GM18870 (cell line): Measurements from ENCODE around the gene FBXO38.
"Not testable (repeated sequence)": the region's sequence is repeated elsewhere in the genome, so short reads cannot be mapped to it uniquely, and the experiment has no call there.

ENCODE experiments used
- ATAC-seq: cut with Tn5 transposase; IDR thresholded peaks from one replicate; pipeline ENCODE4 v1.9.1; 2021; ENCODE audit warnings: moderate library complexity; ENCODE audit not compliant: unreplicated experiment

Gene FBXO38

DNA sequence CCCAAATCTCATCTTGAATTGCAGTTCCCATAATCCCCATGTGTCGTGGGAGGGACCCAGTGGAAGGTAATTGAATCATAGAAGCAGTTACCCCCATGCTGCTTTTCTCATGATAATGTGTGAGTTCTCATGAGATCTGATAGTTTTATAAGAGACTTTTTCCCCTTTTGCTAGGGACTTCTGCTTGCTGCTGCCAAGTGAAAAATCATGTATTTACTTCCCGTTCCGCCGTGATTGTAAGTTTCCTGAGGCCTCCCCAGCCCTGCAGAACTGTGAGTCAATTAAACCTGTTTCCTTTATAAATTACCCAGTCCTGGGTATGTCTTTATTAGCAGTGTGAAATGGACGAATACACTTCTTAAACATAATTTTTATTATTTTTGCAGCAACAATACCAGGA, 85.0 kb downstream of the FBXO38 start:
- ATAC-seq, result not testable (repeated sequence)

DNA sequence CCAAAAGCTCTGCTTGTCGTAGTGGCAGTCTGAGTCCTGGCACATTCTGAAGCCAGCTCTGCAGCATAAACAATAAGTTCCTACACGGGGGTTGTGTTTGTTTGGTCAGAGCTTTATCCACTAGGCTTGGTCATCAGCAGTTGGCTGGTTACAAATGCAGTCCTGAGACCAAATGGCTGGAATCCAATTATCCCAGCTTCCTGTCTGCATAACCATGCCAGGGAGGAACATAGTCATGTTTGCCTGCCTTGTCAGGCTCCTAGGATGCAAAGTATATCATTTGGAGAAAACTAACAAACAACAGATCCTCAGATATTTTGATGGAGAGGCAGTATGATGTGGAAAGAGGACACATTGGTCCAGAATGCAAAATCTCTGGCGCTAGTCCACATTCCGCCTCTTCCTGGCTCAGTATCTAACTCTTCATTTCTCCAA, 85.8 kb downstream of the FBXO38 start:
- no peak for ATAC-seq

DNA sequence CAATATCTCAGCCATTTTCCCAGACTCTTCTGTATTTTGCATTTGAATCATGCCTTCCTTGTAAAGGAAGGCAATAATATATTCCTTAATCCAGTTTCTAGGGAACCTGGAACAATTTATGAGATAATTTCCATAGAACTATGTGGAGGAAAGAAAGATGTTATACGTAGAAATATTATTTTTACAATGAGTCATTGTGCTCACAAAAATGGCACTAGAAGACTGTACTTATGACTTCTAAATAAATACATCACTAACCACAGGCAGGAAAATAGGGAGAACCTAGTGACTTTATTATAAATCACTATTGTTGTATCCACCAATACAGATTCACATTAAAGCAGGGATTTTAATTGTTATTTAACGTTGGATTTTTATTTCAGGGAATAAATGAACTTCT, 87.6 kb downstream of the FBXO38 start:
- no peak for ATAC-seq

DNA sequence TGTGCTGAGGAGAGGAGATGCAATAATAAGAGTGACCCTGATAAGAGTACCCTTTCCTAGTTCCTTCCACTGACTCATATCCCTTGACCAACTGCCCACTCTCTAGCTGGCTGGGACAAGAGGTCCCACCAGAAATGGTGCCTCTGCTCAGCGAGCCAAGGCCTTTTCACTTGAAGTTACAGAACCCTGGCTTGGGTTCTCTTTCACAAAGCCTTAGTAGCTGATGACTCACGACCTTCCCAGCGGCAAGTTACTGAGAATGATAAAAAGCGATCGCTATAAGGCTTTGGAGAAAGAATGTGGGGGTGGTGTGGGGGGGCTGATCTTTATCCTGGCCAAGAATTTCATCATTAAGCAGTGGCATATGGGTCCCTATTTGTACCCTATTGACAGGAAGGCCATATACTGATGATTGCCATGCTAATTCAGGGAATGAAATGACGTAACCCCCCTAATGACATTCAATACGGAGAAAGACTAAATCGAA, 90.3 kb downstream of the FBXO38 start:
- ATAC-seq, result no peak

DNA sequence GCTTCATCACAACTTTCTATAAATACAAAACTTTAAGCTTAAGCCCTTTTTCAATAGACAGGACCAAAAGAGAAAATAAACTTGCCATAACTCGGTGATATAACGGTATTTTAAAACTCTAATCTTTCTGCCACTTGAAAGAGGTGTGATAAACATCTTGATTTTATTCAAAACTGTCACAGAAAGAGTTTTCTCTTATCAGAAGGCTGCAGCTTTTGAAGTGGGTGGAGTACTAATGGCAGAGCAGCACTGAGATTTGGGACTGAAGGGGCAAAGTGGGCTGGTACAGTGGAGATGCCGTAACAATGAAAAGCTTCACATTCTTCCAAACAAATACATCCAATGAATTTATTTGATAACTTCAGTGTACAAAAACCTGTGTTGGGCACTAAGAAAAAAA, 92.5 kb downstream of the FBXO38 start:
- no peak for ATAC-seq

DNA sequence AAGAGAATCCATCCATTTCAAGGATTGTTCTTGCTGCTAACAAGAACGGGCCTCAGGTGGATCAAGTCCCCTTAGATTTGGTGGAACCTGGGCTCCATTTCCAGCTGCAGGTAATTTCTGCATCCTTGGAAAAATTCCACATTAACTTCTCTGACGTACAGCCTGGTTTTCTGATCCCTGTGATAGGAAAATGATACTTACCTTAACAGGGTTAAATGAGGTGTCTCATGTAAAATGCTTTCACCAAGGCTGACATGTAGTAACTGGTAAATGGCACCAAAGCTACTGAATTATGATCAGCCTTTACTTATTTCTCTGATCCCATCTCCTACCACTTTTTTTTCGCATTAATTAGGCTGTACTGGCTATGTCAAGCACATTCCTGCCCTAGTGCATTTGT, 93.7 kb downstream of the FBXO38 start:
- no peak for ATAC-seq

DNA sequence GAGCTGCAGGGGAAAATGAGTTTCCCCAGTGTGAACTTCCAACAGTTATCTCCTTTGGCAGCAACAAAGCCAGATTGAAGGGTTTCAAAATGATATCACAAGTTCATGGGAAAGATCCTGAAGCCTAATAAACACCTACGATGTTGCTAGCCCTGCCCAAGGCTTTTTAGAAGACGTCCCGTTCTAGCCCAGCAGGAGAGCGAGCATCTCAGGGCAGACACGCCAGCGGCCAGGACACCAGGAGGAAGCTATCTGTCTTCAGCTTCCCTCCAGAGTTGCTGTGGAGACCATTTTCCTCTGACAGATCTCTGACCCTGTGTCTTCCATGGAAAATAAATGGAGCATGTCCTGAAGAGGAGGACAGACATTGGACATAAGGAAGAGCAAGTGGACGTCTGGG, 98.4 kb downstream of the FBXO38 start:
- ATAC-seq, result no peak

DNA sequence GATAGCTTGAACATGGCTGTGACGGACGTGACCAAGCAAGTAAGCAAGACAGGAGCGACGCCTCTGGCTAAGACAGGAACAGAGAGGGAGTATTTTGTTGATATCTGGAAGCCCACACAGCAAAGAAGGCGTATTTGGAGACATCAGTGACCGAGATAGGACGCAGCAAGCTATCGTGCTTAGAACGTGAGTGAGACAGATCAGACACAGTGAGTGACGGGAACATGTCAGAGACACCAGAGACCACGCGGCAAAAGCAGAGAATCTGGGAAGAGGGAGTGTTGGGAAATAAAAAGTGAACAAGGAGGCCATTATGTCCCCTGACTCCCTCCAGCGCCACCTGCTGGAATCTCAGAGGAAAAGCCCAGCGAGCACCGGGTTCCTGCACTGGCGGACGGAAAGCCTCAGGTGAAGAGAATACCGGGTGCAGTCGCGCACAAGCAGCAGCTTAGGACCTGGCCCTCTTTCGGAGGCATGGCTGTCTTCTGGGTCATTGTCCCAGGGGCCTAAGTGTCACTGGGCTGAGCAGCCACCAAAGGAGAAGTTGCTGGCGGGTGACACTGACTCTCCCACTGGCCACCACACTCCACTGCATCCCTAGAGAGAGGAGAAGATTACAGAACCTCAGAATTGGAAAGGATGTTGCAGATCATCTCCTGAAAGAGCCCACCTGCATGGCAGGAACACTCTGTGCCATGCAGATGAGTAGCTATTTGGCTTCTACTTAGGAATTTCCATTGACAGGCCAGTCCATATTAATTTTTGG, 99.1 kb downstream of the FBXO38 start:
- ATAC-seq, result peak; percentile 82

DNA sequence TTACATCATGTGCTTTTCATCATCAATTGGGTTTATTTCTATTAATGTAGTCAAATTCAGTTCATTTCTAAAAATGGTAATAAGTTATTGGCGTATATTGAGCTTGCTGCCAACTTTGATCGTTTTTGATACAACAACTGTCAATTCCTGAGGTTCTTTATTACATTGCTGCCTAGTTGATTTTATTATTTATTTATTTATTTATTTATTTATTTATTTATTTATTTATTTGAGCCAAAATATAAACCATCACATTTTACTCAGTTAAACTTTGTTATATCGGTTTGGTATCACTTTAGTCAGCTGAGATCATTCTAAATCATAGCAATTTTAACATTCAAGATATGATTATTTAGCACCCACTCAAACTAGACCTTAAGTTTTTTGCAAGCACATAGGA, 100.0 kb downstream of the FBXO38 start:
- no peak for ATAC-seq

DNA sequence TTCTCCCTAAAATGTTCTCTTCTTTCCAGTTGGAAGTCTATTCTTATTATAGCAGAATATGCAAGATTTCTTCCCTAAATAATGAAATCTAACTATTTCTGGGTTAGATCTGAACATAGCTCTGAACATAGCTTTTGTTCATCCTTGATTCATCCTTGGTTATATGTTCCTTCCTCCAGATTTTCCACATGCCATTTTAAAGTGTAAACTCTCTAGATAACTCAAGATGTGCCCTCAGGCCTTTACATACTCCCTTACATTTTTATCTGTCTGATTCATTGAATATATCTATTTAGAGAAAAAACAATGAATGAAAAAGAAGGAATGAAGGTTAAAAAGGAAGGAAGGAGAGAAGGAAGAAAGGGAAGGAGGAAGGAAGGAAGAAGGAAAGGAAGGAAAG, 100.9 kb downstream of the FBXO38 start:
- no peak for ATAC-seq

DNA sequence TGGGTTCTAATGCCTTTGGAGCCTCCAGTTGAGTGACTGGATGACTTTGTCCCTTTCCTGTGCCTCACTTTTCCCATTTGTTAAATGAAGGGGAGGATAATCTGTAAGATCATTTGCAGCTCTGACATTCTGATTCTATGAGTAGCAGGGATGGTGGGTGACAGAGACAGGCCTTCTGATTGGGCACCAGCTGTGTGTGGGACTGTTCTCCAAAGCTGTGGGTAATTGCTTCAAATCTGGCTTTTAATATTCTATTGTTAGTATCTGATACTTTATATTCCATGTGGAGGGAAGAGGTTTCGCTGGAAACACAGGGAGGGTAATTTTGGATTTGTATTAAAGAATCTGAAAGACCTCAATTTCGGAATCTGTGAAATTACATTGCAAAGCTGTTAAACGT, 102.7 kb downstream of the FBXO38 start:
- ATAC-seq, result no peak

DNA sequence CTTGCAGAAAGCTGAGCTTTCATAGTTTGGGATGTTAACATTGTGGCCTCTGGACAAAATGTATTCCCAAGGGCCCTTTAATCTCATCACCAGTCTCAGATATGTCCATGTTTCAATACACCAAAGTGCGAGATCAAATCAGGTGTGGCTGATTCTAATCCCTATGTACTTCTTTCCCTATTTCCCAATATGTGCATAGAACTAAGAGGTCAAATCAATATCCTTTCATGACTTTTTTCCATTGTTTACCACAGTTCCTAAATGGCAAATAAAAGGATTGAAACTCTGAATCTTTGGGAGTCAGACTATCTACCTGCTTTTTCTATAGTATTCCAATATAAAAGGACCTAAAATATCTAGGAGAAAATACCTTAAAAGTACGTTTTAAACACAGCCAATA, 105.0 kb downstream of the FBXO38 start:
- ATAC-seq, result no peak

DNA sequence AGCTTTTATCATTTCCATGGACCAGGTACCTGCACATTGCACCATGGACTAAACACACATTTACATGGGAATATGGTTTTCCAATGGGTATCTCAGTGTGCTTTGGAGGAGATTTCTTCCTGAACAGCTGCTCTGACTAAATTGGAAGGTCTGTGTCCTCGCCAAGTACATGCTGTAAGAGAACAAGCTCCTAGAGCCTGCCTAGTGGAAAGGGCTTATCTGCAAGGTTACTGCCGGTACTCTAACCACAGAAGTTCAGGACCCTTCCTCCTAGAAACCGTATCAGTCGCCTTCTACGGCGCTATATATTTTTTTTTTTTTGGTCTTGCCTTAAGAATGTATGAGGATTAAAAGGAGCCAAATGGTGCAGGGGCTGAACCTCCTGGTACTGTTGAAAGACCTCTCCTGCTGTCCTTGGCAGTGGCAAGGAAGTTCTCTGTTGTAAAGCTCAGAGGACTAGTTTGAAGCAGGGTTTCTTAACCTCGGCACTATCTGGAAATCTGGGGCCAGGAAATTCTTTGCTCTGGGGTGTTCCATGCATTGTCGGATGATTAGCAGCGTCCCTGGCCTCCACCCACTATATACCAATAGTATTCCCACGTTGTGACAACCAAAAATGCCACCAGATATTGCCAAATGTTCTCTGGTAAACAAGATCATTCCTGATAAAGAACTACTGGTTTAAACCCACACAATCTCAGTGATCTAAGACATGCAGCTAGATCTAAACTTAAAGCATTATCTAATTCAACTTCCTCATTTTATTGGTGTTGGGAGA, 107.4 kb downstream of the FBXO38 start:
- no peak for ATAC-seq

DNA sequence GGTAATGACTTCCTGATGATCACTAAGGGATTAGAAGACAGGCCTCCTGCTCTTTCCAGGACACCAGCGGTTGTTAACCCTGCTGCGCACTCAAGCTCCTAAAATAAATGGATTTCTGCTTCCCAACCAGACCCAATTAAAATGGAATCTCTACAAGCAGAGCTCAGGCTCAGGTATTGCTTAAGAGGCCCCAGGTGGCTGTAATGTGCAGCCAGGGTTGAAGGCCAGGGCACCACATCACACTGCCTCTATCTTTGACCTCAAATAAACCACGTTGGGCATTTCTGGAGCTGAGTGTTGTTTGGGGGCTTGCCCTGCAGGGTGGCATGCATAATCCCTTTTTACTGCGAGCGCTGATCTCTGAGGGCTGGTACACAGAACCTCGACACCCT, 108.0 kb downstream of the FBXO38 start:
- no peak for ATAC-seq

DNA sequence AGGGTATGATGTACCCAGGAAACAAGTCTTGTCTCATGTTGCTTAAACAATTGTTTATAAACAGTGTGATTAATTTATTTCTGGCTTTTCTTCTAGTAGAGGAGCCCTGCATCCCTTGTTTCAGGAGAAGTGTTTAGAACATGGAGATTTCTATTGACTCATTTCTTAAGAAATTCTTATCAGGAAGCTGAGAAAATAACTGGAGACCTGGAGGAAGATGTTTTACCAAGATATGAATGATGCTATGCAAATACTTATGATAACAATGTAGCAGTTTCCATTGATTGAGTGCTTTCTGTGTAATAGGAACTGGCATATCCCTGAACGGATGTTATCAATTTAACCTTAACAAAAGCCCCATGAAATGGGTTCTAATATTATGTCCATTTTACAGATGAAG, 108.6 kb downstream of the FBXO38 start:
- ATAC-seq, result no peak
